Mucosa of rectum (tissue), 2 donors: ENCODE data around the gene LINGO1.

ENCODE experiments used
- H3K27ac ChIP-seq, 2 donors: one replicate each; pipeline ENCODE4 v1.7.0; 2013; ENCODE audit warnings: inconsistent platforms in 2 of 2, low read depth in 2 of 2, low read length in 2 of 2
- H3K27me3 ChIP-seq, 2 donors: one replicate each; pipeline ENCODE4 v1.7.0; 2013; ENCODE audit warnings: low read length in 2 of 2; ENCODE audit not compliant: control insufficient read depth in 2 of 2, insufficient read depth in 2 of 2
- H3K36me3 ChIP-seq, 2 donors: one replicate each; pipeline ENCODE4 v1.7.0; 2013; ENCODE audit warnings: low read length in 2 of 2; ENCODE audit not compliant: control insufficient read depth in 2 of 2, insufficient read depth in 2 of 2
- H3K4me1 ChIP-seq, 2 donors: one replicate each; pipeline ENCODE4 v1.7.0; 2013; ENCODE audit warnings: low read length in 2 of 2, mild to moderate bottlenecking in 1 of 2; ENCODE audit not compliant: control insufficient read depth in 2 of 2, insufficient read depth in 2 of 2
- H3K4me3 ChIP-seq, 2 donors: one replicate each; pipeline ENCODE4 v1.7.0; 2013; ENCODE audit warnings: low read length in 2 of 2
- H3K9ac ChIP-seq, 2 donors: one replicate each; pipeline ENCODE4 v1.7.0; 2013; ENCODE audit warnings: low read length in 2 of 2, low read depth in 1 of 2, mild to moderate bottlenecking in 1 of 2
- H3K9me3 ChIP-seq, 2 donors: one replicate each; pipeline ENCODE4 v1.7.0; 2013; ENCODE audit warnings: low read length in 2 of 2; ENCODE audit not compliant: control insufficient read depth in 2 of 2
- donor health status: healthy.
- donor health status: Normal muscosa, but diverticular disease.

LINGO1 gene

DNA sequence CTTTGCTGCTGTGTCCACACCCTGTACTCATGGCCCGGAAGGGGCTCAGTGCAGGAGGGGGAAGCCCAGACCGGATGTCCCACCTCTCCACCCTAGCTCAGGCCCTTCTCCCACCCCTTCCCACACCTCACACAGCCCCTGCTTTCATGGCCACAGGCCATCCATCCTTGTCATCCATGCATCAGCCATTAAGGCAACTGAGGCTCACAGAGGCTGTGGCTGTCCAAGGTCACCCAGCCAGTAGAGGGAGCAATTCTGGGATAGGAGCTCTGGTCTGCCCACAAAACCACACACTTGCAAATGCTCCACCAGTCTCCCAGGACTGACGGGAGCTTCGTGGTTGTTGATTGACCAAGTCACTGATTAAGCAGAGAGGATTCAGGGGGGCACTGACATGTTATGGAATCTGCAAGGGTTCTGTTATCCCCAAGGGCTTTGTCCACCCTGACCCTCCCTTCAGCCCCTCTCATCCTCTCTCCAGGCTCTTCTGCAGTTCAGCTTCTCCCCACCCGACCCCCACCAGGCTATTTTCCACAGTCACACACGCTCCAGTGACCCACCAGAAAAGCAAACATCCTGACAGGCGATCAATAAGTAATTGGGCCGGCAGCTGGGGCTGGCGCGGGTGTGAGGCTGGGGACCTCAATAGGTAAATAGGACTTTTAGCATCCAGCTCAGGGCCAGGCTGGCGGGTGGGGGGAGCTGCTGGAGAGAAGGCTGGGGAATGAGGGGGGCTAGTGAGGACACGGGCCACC is 15.1 kb downstream of the LINGO1 start:
- Histone ChIP-seq H3K27ac (no peak overlapping the region), H3K4me1 (no peaks in the 10 kb centered on the region), H3K4me3 (no peak overlapping the region), H3K36me3 (no peaks in the 10 kb centered on the region), H3K9me3 (no peaks in the 10 kb centered on the region), H3K27me3 (peaks cover 0 to 2% of the 10 kb centered on the region in 2 donors), H3K9ac (no peak overlapping the region)

DNA sequence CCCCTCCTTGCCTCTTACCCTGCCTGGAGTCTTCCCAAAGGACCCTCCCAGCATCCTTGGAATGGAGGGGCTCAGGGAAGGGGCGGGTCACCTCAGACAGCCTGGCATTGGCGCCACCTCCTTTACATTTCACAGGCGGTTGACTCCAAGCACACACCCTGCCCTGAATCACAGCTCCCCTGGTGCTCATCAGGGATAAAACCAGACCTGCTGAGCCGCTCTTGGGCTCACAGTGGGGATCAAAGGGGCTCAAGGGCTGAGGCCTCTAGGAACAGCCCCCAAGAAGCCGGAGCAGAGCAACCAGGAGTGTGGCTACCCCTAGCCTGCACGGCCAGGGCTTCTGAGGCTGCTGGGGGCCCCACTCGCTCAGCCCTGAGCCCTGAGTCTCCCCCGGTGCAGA is 16.6 kb downstream of the LINGO1 start:
- H3K9ac ChIP-seq, result no peak overlapping the region
- no peaks in the 10 kb centered on the region for H3K36me3 ChIP-seq

GRCh38 chr15:77615472-77615871 is 17.2 kb downstream of the LINGO1 start:
- H3K9me3 ChIP-seq, result no peaks in the 10 kb centered on the region
- H3K4me1 ChIP-seq, result peaks cover 2 to 8% of the 10 kb centered on the region in 2 donors
- no peaks in the 10 kb centered on the region for H3K36me3 ChIP-seq
- H3K9ac ChIP-seq, result no peak overlapping the region
- no peak overlapping the region for H3K27ac ChIP-seq
- peaks cover 0 to 2% of the 10 kb centered on the region in 2 donors for H3K27me3 ChIP-seq
- H3K4me3 ChIP-seq, result no peak overlapping the region

More for the DNA sequence above, 16.6 kb downstream of the LINGO1 start:
- H3K4me1 ChIP-seq, result peaks cover 2 to 8% of the 10 kb centered on the region in 2 donors
- H3K4me3 ChIP-seq, result no peak overlapping the region
- H3K9me3 ChIP-seq, result no peaks in the 10 kb centered on the region
- no peak overlapping the region for H3K27ac ChIP-seq
- H3K27me3 ChIP-seq, result peaks cover 0 to 2% of the 10 kb centered on the region in 2 donors

GRCh38 chr15:77614251-77614806 is 18.4 kb downstream of the LINGO1 start:
- no peaks in the 10 kb centered on the region for H3K36me3 ChIP-seq
- no peak overlapping the region for H3K27ac ChIP-seq
- no peaks in the 10 kb centered on the region for H3K9me3 ChIP-seq
- no peak overlapping the region for H3K4me3 ChIP-seq
- no peaks in the 10 kb centered on the region for H3K27me3 ChIP-seq
- peaks cover 6 to 19% of the 10 kb centered on the region in 2 donors for H3K4me1 ChIP-seq
- H3K9ac ChIP-seq, result no peak overlapping the region

DNA sequence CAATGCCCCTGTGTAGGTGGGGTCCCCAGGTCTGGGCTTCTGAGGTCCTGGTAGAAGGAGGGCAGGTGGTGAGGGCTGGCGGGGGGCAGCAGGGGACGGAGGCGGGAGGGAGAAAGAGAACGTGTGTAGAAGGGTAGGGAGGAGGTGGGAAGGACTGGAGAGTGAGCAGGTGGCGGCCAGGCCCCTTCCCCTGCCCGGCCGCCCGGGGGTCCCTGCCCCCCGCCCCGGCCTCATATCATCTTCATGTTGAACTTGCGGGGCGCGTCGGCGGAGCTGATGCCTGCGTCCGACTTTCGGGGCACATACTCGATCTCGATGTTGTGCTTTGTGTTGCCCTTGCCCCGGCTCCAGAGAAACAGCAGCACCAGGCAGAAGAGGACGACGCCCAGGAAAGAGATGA is 18.9 kb downstream of the LINGO1 start:
- H3K9ac ChIP-seq, result no peak overlapping the region

GRCh38 chr15:77612958-77613601 is 19.6 kb downstream of the LINGO1 start:
- H3K9ac ChIP-seq, result no peak overlapping the region
- peaks cover 17 to 31% of the 10 kb centered on the region in 2 donors for H3K4me1 ChIP-seq
- H3K4me3 ChIP-seq, result no peak overlapping the region
- no peaks in the 10 kb centered on the region for H3K27me3 ChIP-seq
- no peaks in the 10 kb centered on the region for H3K9me3 ChIP-seq
- no peak overlapping the region for H3K27ac ChIP-seq
- H3K36me3 ChIP-seq, result no peaks in the 10 kb centered on the region

More for the DNA sequence above, 18.9 kb downstream of the LINGO1 start:
- H3K36me3 ChIP-seq, result no peaks in the 10 kb centered on the region
- H3K27me3 ChIP-seq, result no peaks in the 10 kb centered on the region
- H3K9me3 ChIP-seq, result no peaks in the 10 kb centered on the region
- H3K4me1 ChIP-seq, result peaks cover 12 to 24% of the 10 kb centered on the region in 2 donors
- no peak overlapping the region for H3K4me3 ChIP-seq
- no peak overlapping the region for H3K27ac ChIP-seq

DNA sequence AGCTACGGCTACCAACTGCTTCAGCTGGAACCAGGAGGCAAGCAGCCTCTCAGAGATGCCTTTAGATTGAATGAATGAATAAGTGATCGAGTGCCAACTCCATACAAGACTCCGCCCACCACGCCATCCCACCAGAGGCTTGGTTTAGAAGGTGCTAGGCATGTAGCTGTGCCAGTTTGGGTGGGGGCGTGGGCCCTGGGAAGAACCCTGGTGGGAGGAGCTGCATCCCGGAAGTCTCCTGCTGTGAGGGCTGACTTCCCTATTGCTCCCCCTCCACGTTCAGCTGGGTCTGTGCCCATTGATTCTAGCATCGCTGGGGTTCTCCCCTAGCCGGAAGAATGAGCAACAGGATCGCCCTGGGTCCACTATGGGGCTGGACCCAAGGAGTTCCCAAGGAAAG is 20.9 kb downstream of the LINGO1 start:
- Histone ChIP-seq H3K9me3 (no peaks in the 10 kb centered on the region), H3K36me3 (no peaks in the 10 kb centered on the region), H3K27ac (no peak overlapping the region), H3K4me1 (peaks cover 23 to 36% of the 10 kb centered on the region in 2 donors), H3K9ac (no peak overlapping the region), H3K27me3 (no peaks in the 10 kb centered on the region), H3K4me3 (no peak overlapping the region)

DNA sequence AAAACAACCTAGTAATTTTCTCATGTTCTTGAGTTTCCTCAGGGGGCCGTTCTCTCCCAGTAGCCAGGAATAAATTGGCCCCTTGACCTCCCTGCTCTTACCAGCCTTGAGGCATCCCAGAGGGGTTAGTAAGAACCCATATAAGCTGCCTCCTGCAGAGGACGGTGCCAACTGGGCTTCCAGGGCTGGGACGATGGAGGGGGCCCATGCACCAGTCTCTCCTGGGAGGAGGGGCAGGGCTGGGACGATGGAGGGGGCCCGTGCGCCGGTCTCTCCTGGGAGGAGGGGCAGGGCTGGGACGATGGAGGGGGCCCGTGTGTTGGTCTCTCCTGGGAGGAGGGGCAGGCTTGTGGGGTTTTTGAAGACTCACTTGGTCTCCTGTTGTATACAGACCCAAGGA is 22.0 kb downstream of the LINGO1 start:
- Histone ChIP-seq H3K9ac (no peak overlapping the region), H3K4me3 (no peak overlapping the region), H3K27ac (no peak overlapping the region), H3K27me3 (no peaks in the 10 kb centered on the region), H3K36me3 (no peaks in the 10 kb centered on the region), H3K4me1 (peaks cover 33 to 46% of the 10 kb centered on the region in 2 donors), H3K9me3 (no peaks in the 10 kb centered on the region)

GRCh38 chr15:77609558-77609957 is 23.2 kb downstream of the LINGO1 start:
- Histone ChIP-seq H3K36me3 (no peaks in the 10 kb centered on the region), H3K4me3 (peak overlapping the region; percentile 2 to 11), H3K27me3 (no peaks in the 10 kb centered on the region), H3K4me1 (peaks cover 36 to 55% of the 10 kb centered on the region in 2 donors), H3K9ac (no peak overlapping the region), H3K27ac (peak overlapping the region; percentile 11 to 70), H3K9me3 (no peaks in the 10 kb centered on the region)

DNA sequence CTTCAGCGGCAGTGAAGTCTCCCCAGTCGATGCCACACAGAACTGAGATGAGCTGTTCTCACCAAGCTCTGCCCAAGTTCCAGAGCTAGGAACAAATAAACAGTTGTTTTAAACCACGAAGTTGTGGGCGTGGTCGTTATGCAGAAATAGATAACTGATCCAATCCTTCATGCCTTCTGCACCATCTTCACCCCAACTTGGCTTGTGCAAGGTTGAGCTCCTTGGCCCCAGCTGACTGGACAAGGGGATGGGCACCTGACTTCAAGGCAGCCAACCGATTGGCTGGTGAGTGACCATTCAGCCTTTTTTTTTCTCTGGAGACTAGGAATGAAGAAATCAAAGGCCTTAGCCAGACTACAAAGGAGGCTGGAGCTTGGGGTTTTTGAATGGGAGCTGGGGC is 23.9 kb downstream of the LINGO1 start:
- no peak overlapping the region for H3K9ac ChIP-seq
- H3K4me1 ChIP-seq, result peaks cover 36 to 55% of the 10 kb centered on the region in 2 donors
- no peaks in the 10 kb centered on the region for H3K27me3 ChIP-seq
- H3K27ac ChIP-seq, result peak overlapping the region; percentile 11 to 70
- H3K9me3 ChIP-seq, result no peaks in the 10 kb centered on the region
- H3K36me3 ChIP-seq, result no peaks in the 10 kb centered on the region
- no peak overlapping the region for H3K4me3 ChIP-seq
